ENCODE results near the gene TMEM42.
A peak's percentile ranks its signal among the peaks of the same experiment; 100 is the strongest.
"Not testable (repeated sequence)": the region's sequence is repeated elsewhere in the genome, so short reads cannot be mapped to it uniquely, and the experiment has no call there.

Gene TMEM42

DNA sequence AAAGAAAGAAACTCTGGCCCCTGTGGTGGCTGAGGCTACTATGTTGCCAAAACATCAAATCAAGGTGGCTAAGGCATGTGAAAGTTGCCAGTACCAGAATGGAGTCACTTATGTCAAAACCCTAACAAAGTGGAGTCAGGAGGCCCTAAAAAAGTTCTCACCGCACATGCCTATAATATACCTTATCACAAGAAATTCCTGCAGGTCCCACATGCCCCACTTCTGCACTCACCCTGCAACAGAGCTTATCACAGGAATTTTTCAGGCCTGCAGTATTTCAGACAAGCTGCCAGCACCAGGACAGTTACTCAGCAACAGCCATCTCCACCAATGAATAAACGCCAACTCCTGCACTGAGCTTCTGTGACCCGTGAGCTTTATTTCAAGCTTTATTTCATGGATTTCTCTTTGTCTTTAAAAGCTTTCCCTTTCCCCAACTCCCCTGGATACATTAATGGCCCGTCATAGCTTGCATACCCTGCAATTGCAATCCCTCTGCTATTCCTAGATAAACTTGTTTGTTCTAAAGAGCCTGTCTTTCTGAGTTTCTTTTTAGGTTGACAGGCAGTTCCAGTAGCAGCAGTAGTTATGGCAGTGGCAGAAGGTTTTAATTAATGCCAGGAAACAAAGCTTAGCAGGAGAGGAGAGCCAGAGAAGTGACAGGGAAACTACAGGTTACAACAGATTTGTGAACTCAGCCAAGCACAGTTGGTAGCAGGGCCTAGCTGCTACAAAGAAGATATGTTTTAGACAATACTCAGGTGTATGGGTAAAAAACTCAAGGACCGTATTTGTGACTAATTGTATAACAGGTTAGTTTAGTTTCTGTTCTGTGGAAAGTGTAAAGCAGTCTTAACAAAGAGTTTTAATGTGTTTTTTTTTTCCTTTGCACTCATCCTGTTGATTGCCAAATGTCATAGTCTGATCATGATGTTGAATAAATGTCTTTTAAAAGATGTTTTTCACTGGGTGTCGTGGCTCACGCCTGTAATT is 15.9 kb upstream of the TMEM42 start:
- Histone ChIP-seq H3K4me1 (ENCODE audit: insufficient read depth, low read length) (peaks cover 14% of the 10 kb centered on the region), H3K36me3 (ENCODE audit: insufficient read depth, low read length) (no peaks in the 10 kb centered on the region), H3K4me3 (ENCODE audit: low read depth in 1 of 2, low read length in 2 of 2) (no peak overlapping the region), H3K27me3 (ENCODE audit: control insufficient read depth in 1 of 2, insufficient read depth in 2 of 2, low read length in 2 of 2) (no peaks in the 10 kb centered on the region), H3K27ac (ENCODE audit: low read depth, low read length) (no peak overlapping the region), H3K9me3 (ENCODE audit: low read length) (no peaks in the 10 kb centered on the region), H3K9ac (ENCODE audit: low read length) (no peak overlapping the region)

DNA sequence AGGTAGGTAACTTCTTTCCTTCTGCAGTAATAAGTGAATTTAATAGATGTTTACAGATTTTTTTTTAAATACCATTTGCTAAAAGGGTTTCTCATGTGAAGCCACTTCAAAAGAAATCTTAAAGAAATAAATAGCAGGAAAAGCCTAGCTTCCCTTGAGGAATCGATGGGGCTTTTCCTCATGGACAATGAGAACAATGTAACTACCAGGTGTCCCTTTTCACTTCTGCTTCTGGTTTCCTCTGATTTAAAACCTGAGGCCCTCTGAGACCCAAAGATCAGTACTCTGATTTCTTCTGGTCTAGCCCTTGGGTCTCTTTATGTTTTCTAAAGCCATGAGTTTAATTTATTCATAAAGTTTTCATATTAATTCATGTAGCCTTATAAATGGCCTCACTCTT is 13.1 kb upstream of the TMEM42 start:
- Histone ChIP-seq H3K27ac (ENCODE audit: low read depth, low read length) (no peak overlapping the region), H3K9ac (ENCODE audit: low read length) (no peak overlapping the region), H3K27me3 (ENCODE audit: control insufficient read depth in 1 of 2, insufficient read depth in 2 of 2, low read length in 2 of 2) (no peaks in the 10 kb centered on the region), H3K9me3 (ENCODE audit: low read length) (no peaks in the 10 kb centered on the region), H3K4me3 (ENCODE audit: low read depth in 1 of 2, low read length in 2 of 2) (no peak overlapping the region), H3K4me1 (ENCODE audit: insufficient read depth, low read length) (peaks cover 14% of the 10 kb centered on the region), H3K36me3 (ENCODE audit: insufficient read depth, low read length) (no peaks in the 10 kb centered on the region)

DNA sequence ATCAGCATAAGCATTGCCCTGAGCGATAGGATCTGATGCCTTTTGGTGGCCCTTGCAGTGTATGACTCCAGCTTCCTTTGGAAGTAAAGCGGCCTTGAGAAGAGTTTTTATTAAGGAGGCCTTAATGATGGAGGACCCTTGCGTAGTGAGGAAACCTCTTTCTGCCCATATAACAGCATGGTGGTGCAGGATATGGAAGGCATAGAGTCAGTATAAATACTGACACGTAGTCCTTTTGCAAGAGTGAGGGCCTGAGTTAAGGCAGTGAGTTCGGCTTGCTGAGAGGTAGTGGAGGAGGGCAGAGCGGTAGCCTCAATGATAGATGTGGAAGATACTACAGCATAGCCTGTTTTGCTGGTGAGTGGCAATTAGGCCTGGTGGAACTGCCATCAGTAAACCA is 5.0 kb upstream of the TMEM42 start:
- not testable (repeated sequence) for H3K4me3 ChIP-seq (ENCODE audit: low read depth in 1 of 2, low read length in 2 of 2); H3K9ac ChIP-seq (ENCODE audit: low read length); H3K27ac ChIP-seq (ENCODE audit: low read depth, low read length); H3K27me3 ChIP-seq (ENCODE audit: control insufficient read depth in 1 of 2, insufficient read depth in 2 of 2, low read length in 2 of 2); H3K9me3 ChIP-seq (ENCODE audit: low read length); H3K36me3 ChIP-seq (ENCODE audit: insufficient read depth, low read length); H3K4me1 ChIP-seq (ENCODE audit: insufficient read depth, low read length)

DNA sequence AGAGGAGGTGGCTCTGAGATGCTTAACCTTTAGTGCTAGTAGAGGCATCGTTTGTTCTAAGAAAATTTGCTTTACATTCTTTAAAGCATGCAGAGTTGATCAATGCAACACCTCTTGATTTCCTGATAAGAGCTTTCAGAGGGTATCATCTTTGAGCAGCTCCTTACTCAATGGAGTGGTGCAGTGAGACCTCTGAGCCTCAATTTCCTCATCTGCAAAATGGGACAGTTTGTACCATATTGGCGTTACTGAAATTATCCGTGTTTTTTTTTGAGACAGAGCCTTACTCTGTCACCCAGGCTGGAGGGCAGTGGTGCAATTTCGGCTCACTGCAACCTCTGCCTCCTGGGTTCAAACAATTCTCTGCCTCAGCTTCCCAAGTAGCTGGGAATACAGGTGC is 1.6 kb upstream of the TMEM42 start:
- Histone ChIP-seq H3K4me3 (ENCODE audit: low read depth in 1 of 2, low read length in 2 of 2) (no peak overlapping the region), H3K9me3 (ENCODE audit: low read length) (no peaks in the 10 kb centered on the region), H3K27me3 (ENCODE audit: control insufficient read depth in 1 of 2, insufficient read depth in 2 of 2, low read length in 2 of 2) (no peaks in the 10 kb centered on the region), H3K9ac (ENCODE audit: low read length) (no peak overlapping the region), H3K4me1 (ENCODE audit: insufficient read depth, low read length) (peaks cover 12% of the 10 kb centered on the region), H3K36me3 (ENCODE audit: insufficient read depth, low read length) (no peaks in the 10 kb centered on the region), H3K27ac (ENCODE audit: low read depth, low read length) (no peak overlapping the region)

DNA sequence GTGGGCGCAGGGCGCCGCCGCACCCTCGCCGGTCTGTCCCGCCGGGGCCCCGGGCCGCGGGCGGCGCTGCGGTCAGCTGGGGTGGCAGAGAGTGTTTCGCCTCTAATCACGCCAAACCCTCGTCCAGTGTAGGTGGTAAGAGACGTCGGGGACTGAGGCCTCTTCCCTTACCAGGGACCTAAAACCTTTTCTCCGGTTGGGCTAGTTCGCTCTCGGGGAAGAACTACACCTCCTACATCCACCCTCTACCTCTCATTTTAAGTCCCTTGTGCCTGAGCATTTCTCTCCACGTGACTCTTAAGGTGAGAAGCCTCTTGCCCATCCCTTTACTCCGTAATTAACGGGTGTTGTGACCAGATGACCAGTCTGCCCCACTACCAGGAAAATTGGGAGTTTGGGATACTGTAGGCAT is 520 bp downstream of the TMEM42 start:
- Histone ChIP-seq H3K27me3 (ENCODE audit: control insufficient read depth in 1 of 2, insufficient read depth in 2 of 2, low read length in 2 of 2) (no peaks in the 10 kb centered on the region), H3K27ac (ENCODE audit: low read depth, low read length) (peak overlapping the region; percentile 80), H3K9me3 (ENCODE audit: low read length) (no peaks in the 10 kb centered on the region), H3K9ac (ENCODE audit: low read length) (peak overlapping the region; percentile 88), H3K4me3 (ENCODE audit: low read depth in 1 of 2, low read length in 2 of 2) (peak overlapping the region; percentile 55 to 77), H3K4me1 (ENCODE audit: insufficient read depth, low read length) (peaks cover 12% of the 10 kb centered on the region), H3K36me3 (ENCODE audit: insufficient read depth, low read length) (no peaks in the 10 kb centered on the region)

DNA sequence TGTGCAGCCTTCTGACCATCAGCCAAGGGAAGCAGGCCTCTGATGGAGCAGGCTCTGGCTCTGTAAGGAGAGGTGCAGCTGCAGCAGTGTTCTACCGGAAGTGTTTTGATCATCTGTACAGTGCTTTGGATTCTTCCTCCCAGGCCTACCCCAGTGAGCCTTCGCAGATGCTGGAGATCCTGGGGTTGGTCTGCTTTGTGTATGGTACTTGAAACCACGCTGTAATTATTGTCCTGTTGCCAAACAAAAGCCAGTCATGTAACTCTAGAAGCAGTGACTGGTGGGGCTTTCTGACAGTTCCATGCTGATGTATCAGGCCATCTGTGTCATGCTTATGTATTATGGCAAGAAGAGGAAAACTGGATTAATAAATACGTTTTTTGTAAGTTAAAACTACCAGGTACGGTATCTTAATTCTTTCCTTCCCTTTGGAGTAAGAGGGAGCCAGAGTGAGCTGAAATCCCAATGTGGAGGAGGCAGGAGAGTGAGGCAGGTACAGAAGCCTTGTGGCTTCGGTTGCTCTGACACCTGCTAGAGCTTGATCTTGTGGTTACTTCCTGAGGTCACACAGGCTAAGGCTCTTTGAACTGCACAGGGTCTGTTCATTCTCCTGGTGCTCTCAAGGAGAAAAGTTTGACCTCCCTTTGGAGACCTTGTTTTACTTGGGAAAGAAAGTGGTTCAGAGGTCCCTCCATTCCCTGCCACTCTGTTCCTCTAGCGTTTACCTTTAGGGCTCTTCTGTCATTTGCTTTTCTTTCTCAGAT is 3.7 kb downstream of the TMEM42 start:
- no peak overlapping the region for H3K27ac ChIP-seq (ENCODE audit: low read depth, low read length)
- H3K27me3 ChIP-seq (ENCODE audit: control insufficient read depth in 1 of 2, insufficient read depth in 2 of 2, low read length in 2 of 2) = no peaks in the 10 kb centered on the region
- H3K4me1 ChIP-seq (ENCODE audit: insufficient read depth, low read length) = peaks cover 12% of the 10 kb centered on the region
- H3K9me3 ChIP-seq (ENCODE audit: low read length) = no peaks in the 10 kb centered on the region
- no peak overlapping the region for H3K4me3 ChIP-seq (ENCODE audit: low read depth in 1 of 2, low read length in 2 of 2)
- H3K36me3 ChIP-seq (ENCODE audit: insufficient read depth, low read length) = no peaks in the 10 kb centered on the region
- no peak overlapping the region for H3K9ac ChIP-seq (ENCODE audit: low read length)

DNA sequence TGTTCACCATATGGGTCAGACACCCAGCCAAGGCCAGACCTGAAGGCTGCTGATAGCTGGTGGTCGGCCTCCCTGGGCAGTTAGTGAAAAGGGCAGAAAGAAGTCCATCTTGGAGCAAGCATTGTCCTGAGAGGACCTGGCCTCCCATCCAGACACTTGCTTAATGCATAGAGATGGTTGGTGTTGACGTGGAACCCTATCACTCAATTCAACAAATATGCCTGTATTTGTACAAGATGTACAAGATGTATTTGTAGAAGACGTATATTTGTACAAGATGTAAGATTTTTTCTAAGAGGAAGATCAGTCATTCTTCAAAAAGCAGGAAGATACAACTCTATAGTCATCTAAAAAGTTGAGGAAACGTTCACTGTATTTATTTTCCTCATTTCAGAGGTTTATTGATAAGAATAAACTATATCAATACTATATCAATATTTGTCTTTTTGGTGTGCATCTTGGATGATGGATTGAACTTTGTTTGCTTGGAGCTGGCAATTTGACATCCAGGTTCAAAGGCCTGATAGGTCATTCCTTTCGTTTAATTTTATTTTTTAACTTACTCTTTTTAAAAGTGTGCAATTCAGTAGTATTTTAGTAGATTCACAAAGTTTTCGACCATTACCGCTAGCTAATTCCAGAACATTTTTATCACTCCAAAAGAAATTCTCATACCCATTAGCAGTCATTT is 5.9 kb downstream of the TMEM42 start:
- H3K4me3 ChIP-seq (ENCODE audit: low read depth in 1 of 2, low read length in 2 of 2) = no peak overlapping the region
- H3K36me3 ChIP-seq (ENCODE audit: insufficient read depth, low read length) = no peaks in the 10 kb centered on the region
- no peaks in the 10 kb centered on the region for H3K9me3 ChIP-seq (ENCODE audit: low read length)
- H3K9ac ChIP-seq (ENCODE audit: low read length) = no peak overlapping the region
- H3K27me3 ChIP-seq (ENCODE audit: control insufficient read depth in 1 of 2, insufficient read depth in 2 of 2, low read length in 2 of 2) = no peaks in the 10 kb centered on the region
- H3K4me1 ChIP-seq (ENCODE audit: insufficient read depth, low read length) = peaks cover 4% of the 10 kb centered on the region
- H3K27ac ChIP-seq (ENCODE audit: low read depth, low read length) = no peak overlapping the region

DNA sequence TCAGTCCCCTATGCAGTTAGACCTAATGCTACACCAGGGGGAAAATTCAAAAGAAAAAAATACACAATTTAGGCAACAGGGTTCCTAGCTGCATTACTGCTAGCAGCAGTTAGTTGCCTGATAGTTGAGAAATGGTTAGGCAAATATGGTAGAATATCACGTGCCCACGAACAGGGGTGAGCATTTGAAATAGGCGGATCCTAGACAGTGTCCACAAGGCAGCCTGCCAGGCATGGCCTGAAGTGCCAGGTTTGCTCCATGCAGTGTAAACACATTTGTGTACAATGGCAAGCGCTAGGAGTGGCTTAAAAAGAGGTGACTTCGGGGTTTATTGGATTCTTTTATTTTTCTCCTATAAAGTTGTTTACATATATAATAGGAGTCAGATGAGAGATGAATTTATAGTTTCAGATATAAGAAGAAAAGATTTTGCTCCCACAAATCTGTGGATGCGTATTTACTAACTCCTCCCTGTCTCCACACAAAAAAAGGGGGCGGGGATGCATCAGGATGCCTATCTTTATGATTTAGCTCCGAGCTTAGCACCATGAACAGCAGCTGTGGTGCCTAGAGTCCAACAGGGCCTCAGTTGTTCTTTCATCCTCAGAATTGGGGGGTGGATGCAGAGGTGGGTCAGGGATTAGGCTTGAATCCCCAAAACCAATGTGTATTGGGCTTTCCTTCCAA is 8.8 kb downstream of the TMEM42 start:
- Histone ChIP-seq H3K9me3 (ENCODE audit: low read length) (no peaks in the 10 kb centered on the region), H3K36me3 (ENCODE audit: insufficient read depth, low read length) (no peaks in the 10 kb centered on the region), H3K27ac (ENCODE audit: low read depth, low read length) (no peak overlapping the region), H3K4me1 (ENCODE audit: insufficient read depth, low read length) (no peaks in the 10 kb centered on the region), H3K4me3 (ENCODE audit: low read depth in 1 of 2, low read length in 2 of 2) (no peak overlapping the region), H3K27me3 (ENCODE audit: control insufficient read depth in 1 of 2, insufficient read depth in 2 of 2, low read length in 2 of 2) (no peaks in the 10 kb centered on the region), H3K9ac (ENCODE audit: low read length) (no peak overlapping the region)

DNA sequence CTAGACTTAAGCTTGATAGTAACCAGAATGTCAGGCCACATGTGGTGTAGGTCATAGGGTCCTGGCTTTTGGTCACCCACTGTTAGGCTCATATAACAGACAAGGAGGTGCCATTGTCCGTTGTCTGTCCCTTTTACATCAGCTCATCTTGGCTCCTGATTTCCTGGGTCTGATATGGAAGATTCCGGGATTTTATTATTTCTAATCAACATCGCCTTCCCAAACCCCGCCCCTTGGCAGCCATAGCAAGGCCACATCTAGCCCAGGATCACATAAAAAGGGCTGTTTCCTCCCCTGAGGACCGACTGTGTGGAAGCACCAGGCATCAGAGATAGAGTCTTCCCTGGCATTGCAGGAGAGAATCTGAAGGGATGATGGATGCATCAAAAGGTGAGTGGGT is 12.6 kb downstream of the TMEM42 start, which contains the start of gene TGM4:
Gene TGM4 (plus strand): TSS at position 301 of the 400 bp plus-strand sequence. CDS start 71 bp downstream, at position 372.
- no peaks in the 10 kb centered on the region for H3K36me3 ChIP-seq (ENCODE audit: insufficient read depth, low read length)
- no peak within 1 kb of the TSS for H3K27ac ChIP-seq (ENCODE audit: low read depth, low read length)
- no peaks in the 10 kb centered on the region for H3K4me1 ChIP-seq (ENCODE audit: insufficient read depth, low read length)
- no peak within 1 kb of the TSS for H3K4me3 ChIP-seq (ENCODE audit: low read depth in 1 of 2, low read length in 2 of 2)
- no peaks in the 10 kb centered on the region for H3K27me3 ChIP-seq (ENCODE audit: control insufficient read depth in 1 of 2, insufficient read depth in 2 of 2, low read length in 2 of 2)
- no peaks in the 10 kb centered on the region for H3K9me3 ChIP-seq (ENCODE audit: low read length)
- no peak within 1 kb of the TSS for H3K9ac ChIP-seq (ENCODE audit: low read length)

DNA sequence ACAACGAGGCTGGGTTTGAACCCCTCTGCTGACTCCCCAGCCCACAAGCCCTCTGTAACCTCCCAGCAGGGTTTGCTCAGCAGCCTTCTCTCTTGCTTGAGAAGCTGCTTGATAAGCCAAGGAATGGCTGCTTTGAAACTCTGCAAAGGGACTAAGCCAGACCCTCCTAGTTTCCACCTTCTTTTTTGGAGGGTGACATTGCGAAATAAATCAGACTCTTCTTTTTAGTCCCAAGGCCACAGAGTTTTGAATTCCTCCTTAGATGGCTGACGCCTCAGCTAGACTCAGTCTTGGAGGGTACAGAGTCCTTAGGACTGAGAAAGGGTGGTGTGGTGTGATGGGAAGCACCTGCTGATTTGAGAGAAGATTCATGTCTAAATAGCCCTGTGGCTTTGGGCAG is 13.9 kb downstream of the TMEM42 start:
- Histone ChIP-seq H3K27ac (ENCODE audit: low read depth, low read length) (no peak overlapping the region), H3K9me3 (ENCODE audit: low read length) (no peaks in the 10 kb centered on the region), H3K4me3 (ENCODE audit: low read depth in 1 of 2, low read length in 2 of 2) (no peak overlapping the region), H3K36me3 (ENCODE audit: insufficient read depth, low read length) (no peaks in the 10 kb centered on the region), H3K9ac (ENCODE audit: low read length) (no peak overlapping the region), H3K4me1 (ENCODE audit: insufficient read depth, low read length) (no peaks in the 10 kb centered on the region), H3K27me3 (ENCODE audit: control insufficient read depth in 1 of 2, insufficient read depth in 2 of 2, low read length in 2 of 2) (no peaks in the 10 kb centered on the region)

DNA sequence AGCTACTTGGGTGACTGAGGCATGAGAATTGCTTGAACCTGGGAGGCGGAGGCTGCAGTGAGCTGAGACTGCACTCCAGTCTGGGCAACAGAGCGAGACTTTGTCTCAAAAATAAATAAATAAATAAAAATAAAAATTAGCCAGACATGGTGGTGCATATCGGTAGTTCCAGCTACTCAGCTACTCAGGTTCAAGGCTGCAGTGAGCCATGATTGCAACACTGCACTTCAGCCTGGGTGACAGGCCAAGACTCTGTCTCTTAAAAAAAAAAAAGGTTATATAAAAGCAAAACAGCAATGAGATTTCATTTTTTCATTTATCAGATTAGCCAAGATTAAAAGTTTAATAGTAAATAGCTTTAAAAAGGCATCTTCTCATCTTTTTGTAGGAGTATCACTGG is 15.6 kb downstream of the TMEM42 start:
- Histone ChIP-seq H3K4me1 (ENCODE audit: insufficient read depth, low read length) (no peaks in the 10 kb centered on the region), H3K27me3 (ENCODE audit: control insufficient read depth in 1 of 2, insufficient read depth in 2 of 2, low read length in 2 of 2) (no peaks in the 10 kb centered on the region), H3K9ac (ENCODE audit: low read length) (no peak overlapping the region), H3K27ac (ENCODE audit: low read depth, low read length) (no peak overlapping the region), H3K9me3 (ENCODE audit: low read length) (no peaks in the 10 kb centered on the region), H3K36me3 (ENCODE audit: insufficient read depth, low read length) (no peaks in the 10 kb centered on the region), H3K4me3 (ENCODE audit: low read depth in 1 of 2, low read length in 2 of 2) (no peak overlapping the region)
